Karpas-422 (cell line): ENCODE results near the gene FLT3. TPM values are rescaled to one million over a fixed set of nuclear protein-coding genes. Genes with fewer than 3 reads are reported as not detected.

ENCODE experiments used
- DNase-seq: peaks from one replicate; pipeline ENCODE4 v3.0.0-alpha.2; 2015
- H2AFZ ChIP-seq: fragments of 200-600 bp; sonication (generic); 2 replicates; pipeline ENCODE4 v1.6.1; 2014; ENCODE audit warnings: antibody characterized with exemption, low read length, mixed read lengths
- H3K27ac ChIP-seq: fragments of 200-600 bp; sonication (generic); 2 replicates; pipeline ENCODE4 v1.5.1; 2014; ENCODE audit warnings: mild to moderate bottlenecking, low read length, moderate library complexity
- H3K27me3 ChIP-seq: fragments of 200-600 bp; sonication (generic); 2 replicates; pipeline ENCODE4 v1.6.1; 2014; ENCODE audit warnings: low read length, mixed read lengths
- H3K36me3 ChIP-seq: fragments of 200-600 bp; sonication (generic); 2 replicates; pipeline ENCODE4 v1.6.1; 2014; ENCODE audit warnings: low read length, mixed read lengths; ENCODE audit not compliant: insufficient read depth
- H3K4me1 ChIP-seq: fragments of 200-600 bp; sonication (generic); 2 replicates; pipeline ENCODE4 v1.6.1; 2014; ENCODE audit warnings: mild to moderate bottlenecking, low read length, mixed read lengths
- H3K4me2 ChIP-seq: fragments of 200-600 bp; sonication (generic); 2 replicates; pipeline ENCODE4 v1.6.1; 2014; ENCODE audit warnings: low read length, low read depth, mild to moderate bottlenecking; ENCODE audit not compliant: poor library complexity, severe bottlenecking
- H3K4me3 ChIP-seq: fragments of 200-600 bp; sonication (generic); 2 replicates; pipeline ENCODE4 v1.5.1; 2014; ENCODE audit warnings: mild to moderate bottlenecking, antibody characterized with exemption, low read length, mixed read lengths
- H3K79me2 ChIP-seq: fragments of 200-600 bp; sonication (generic); 2 replicates; pipeline ENCODE4 v1.6.1; 2014; ENCODE audit warnings: mild to moderate bottlenecking, low read length, mixed read lengths
- H3K9ac ChIP-seq: fragments of 200-600 bp; sonication (generic); 2 replicates; pipeline ENCODE4 v1.6.0; 2014; ENCODE audit warnings: low read length
- H3K9me2 ChIP-seq: fragments of 200-600 bp; sonication (generic), shearing (Covaris generic); replicated peaks from 2 replicates; pipeline ENCODE4 v1.6.0; 2014; ENCODE audit warnings: mild to moderate bottlenecking, low read length, moderate library complexity; ENCODE audit not compliant: insufficient read depth
- H3K9me3 ChIP-seq: fragments of 300-700, 200-600 bp; sonication (generic); 2 replicates; pipeline ENCODE4 v1.6.1; 2014; ENCODE audit warnings: low read length, mixed read lengths
- H4K20me1 ChIP-seq: fragments of 200-600 bp; sonication (generic); 2 replicates; pipeline ENCODE4 v1.6.1; 2014; ENCODE audit warnings: mild to moderate bottlenecking, antibody characterized with exemption, low read length, low read depth; ENCODE audit not compliant: insufficient read depth
- total RNA-seq: library from RNA; depleted of rRNA; stranded (reverse); fragments of >200 nt; shearing (Covaris generic); gene quantifications from 2 replicates; pipeline ENCODE4 v1.2.3, GENCODE V29; 2014; ENCODE audit warnings: low replicate concordance

FLT3 gene
- total RNA-seq, 1 experiment from 2014 or later: not detected

- H3K4me3 ChIP-seq: no peak overlapping the region
- H3K4me2 ChIP-seq: no peak overlapping the region
- no peaks in the 10 kb centered on the region for H3K79me2 ChIP-seq
- no peak overlapping the region for H3K27ac ChIP-seq
- no peaks in the 10 kb centered on the region for H3K9me3 ChIP-seq
- H3K27me3 ChIP-seq: no peaks in the 10 kb centered on the region
- H3K36me3 ChIP-seq: no peaks in the 10 kb centered on the region
- no peaks in the 10 kb centered on the region for H4K20me1 ChIP-seq
- H3K9me2 ChIP-seq: no peaks in the 10 kb centered on the region
- H2AFZ ChIP-seq: no peak overlapping the region
- peaks cover 17% of the 10 kb centered on the region for H3K4me1 ChIP-seq
- H3K9ac ChIP-seq: no peak overlapping the region
- no peak for DNase-seq
Observed at GRCh38 chr13:28046981-28047380, 53.4 kb downstream of the FLT3 start.

- H3K9me2 ChIP-seq: no peaks in the 10 kb centered on the region
- no peaks in the 10 kb centered on the region for H3K27me3 ChIP-seq
- no peaks in the 10 kb centered on the region for H3K36me3 ChIP-seq
- no peaks in the 10 kb centered on the region for H3K9me3 ChIP-seq
- no peak overlapping the region for H3K9ac ChIP-seq
- H3K79me2 ChIP-seq: no peaks in the 10 kb centered on the region
- no peak overlapping the region for H3K27ac ChIP-seq
- no peak overlapping the region for H3K4me3 ChIP-seq
- H4K20me1 ChIP-seq: no peaks in the 10 kb centered on the region
- H3K4me1 ChIP-seq: peaks cover 17% of the 10 kb centered on the region
- no peak for DNase-seq
- no peak overlapping the region for H2AFZ ChIP-seq
- H3K4me2 ChIP-seq: no peak overlapping the region
Observed at GRCh38 chr13:28045861-28046260, 54.5 kb downstream of the FLT3 start.

- H3K79me2 ChIP-seq: no peaks in the 10 kb centered on the region
Observed at GRCh38 chr13:28044608-28045007, 55.8 kb downstream of the FLT3 start.

GRCh38 chr13:28043224-28043623, 57.2 kb downstream of the FLT3 start:
- no peak overlapping the region for H3K4me2 ChIP-seq
- H3K4me1 ChIP-seq: peaks cover 8% of the 10 kb centered on the region
- H3K27ac ChIP-seq: no peak overlapping the region
- no peaks in the 10 kb centered on the region for H3K27me3 ChIP-seq
- no peaks in the 10 kb centered on the region for H3K9me3 ChIP-seq
- no peaks in the 10 kb centered on the region for H3K36me3 ChIP-seq
- H3K79me2 ChIP-seq: no peaks in the 10 kb centered on the region
- H2AFZ ChIP-seq: no peak overlapping the region
- H3K9me2 ChIP-seq: no peaks in the 10 kb centered on the region
- no peak overlapping the region for H3K4me3 ChIP-seq
- no peaks in the 10 kb centered on the region for H4K20me1 ChIP-seq
- no peak for DNase-seq
- H3K9ac ChIP-seq: no peak overlapping the region

More at GRCh38 chr13:28044608-28045007, 55.8 kb downstream of the FLT3 start:
- no peak for DNase-seq
- Histone ChIP-seq H3K27me3 (no peaks in the 10 kb centered on the region), H4K20me1 (no peaks in the 10 kb centered on the region), H3K9ac (no peak overlapping the region), H3K36me3 (no peaks in the 10 kb centered on the region), H3K4me1 (peaks cover 17% of the 10 kb centered on the region), H3K9me3 (no peaks in the 10 kb centered on the region), H3K9me2 (no peaks in the 10 kb centered on the region), H3K27ac (no peak overlapping the region), H3K4me2 (no peak overlapping the region), H2AFZ (no peak overlapping the region), H3K4me3 (no peak overlapping the region)

DNA sequence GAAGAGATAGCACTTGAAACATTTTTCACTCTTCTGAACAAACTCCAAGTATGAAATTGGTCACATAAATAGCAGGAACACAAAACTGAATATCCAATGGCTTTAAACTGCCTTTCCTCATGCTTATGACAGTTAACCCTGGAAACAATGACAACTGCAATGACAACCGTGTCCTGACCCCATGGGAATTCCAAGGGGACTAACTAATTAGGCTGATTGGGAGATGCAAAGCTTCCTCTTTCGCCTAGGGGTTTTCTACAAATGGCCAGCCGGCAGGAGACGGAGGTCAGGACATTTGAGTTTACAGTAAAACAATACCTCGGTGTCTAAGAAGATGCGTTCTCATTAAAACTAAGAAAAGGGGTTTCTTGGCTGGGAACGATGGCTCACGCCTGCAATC, 58.9 kb downstream of the FLT3 start:
- no peak overlapping the region for H3K9ac ChIP-seq
- H3K4me1 ChIP-seq: peaks cover 3% of the 10 kb centered on the region; the same call in 1 of the 2 replicates
- H3K27me3 ChIP-seq: no peaks in the 10 kb centered on the region
- H3K27ac ChIP-seq: no peak overlapping the region
- no peaks in the 10 kb centered on the region for H3K9me2 ChIP-seq
- H3K79me2 ChIP-seq: no peaks in the 10 kb centered on the region
- H3K36me3 ChIP-seq: no peaks in the 10 kb centered on the region
- H3K9me3 ChIP-seq: no peaks in the 10 kb centered on the region
- no peak overlapping the region for H3K4me2 ChIP-seq
- no peak overlapping the region for H3K4me3 ChIP-seq
- H4K20me1 ChIP-seq: no peaks in the 10 kb centered on the region
- no peak overlapping the region for H2AFZ ChIP-seq
- DNase-seq: no peak

- H3K4me2 ChIP-seq: no peak overlapping the region
- H3K4me3 ChIP-seq: no peak overlapping the region
- H3K4me1 ChIP-seq: peaks cover 3% of the 10 kb centered on the region; the same call in 1 of the 2 replicates
- H3K27me3 ChIP-seq: no peaks in the 10 kb centered on the region
- no peaks in the 10 kb centered on the region for H4K20me1 ChIP-seq
- no peaks in the 10 kb centered on the region for H3K9me2 ChIP-seq
- no peak overlapping the region for H3K9ac ChIP-seq
- H3K9me3 ChIP-seq: no peaks in the 10 kb centered on the region
- no peaks in the 10 kb centered on the region for H3K79me2 ChIP-seq
- H3K36me3 ChIP-seq: no peaks in the 10 kb centered on the region
- no peak overlapping the region for H2AFZ ChIP-seq
- no peak for DNase-seq
- no peak overlapping the region for H3K27ac ChIP-seq
Observed at GRCh38 chr13:28041031-28041461, 59.3 kb downstream of the FLT3 start.

GRCh38 chr13:28037399-28037798, 63.0 kb downstream of the FLT3 start:
- peaks cover 3% of the 10 kb centered on the region; the same call in 1 of the 2 replicates for H3K4me1 ChIP-seq
- peak; percentile 60 for DNase-seq
- no peaks in the 10 kb centered on the region for H3K9me3 ChIP-seq
- no peaks in the 10 kb centered on the region for H4K20me1 ChIP-seq
- no peak overlapping the region for H3K4me2 ChIP-seq
- no peaks in the 10 kb centered on the region for H3K36me3 ChIP-seq
- no peaks in the 10 kb centered on the region for H3K27me3 ChIP-seq
- no peak overlapping the region for H3K9ac ChIP-seq
- no peak overlapping the region for H3K4me3 ChIP-seq
- H3K9me2 ChIP-seq: no peaks in the 10 kb centered on the region
- no peak overlapping the region for H3K27ac ChIP-seq
- no peaks in the 10 kb centered on the region for H3K79me2 ChIP-seq
- H2AFZ ChIP-seq: no peak overlapping the region

DNA sequence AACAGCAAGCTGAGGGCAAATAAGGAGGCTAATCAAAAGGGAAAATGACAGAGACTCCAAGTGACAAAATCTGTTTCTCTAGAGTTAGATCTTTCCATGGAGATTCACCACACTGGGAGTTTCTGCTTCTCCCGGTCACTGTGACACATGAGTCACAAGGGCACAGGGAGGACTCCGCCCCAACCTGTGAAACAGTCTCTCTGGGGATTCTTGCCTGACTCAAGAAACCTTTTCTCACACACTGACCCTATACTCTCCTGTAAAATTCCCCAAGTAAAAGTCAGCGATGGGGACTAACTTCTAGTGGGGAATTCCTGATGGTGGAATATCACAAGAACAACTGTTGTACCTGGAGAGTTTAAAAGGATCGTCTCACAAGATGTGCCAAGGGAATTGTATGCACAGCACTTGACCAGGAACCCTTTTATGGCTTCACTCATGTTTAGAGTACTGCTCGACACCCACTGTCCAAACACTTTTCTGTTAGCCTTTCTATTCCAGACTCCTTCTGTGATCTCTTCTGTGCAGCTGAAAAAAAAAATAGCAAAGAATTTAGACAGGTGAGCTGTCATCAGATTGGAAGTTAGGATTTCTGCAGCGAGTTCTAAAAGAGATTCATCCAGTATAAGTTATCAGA, 65.1 kb downstream of the FLT3 start:
- H3K27me3 ChIP-seq: no peaks in the 10 kb centered on the region
- no peak overlapping the region for H3K9ac ChIP-seq
- H3K4me2 ChIP-seq: no peak overlapping the region
- H3K27ac ChIP-seq: no peak overlapping the region
- H3K4me1 ChIP-seq: peaks cover 3% of the 10 kb centered on the region; the same call in 1 of the 2 replicates
- no peaks in the 10 kb centered on the region for H4K20me1 ChIP-seq
- no peaks in the 10 kb centered on the region for H3K36me3 ChIP-seq
- no peak for DNase-seq
- H3K9me3 ChIP-seq: no peaks in the 10 kb centered on the region
- H2AFZ ChIP-seq: no peak overlapping the region
- no peaks in the 10 kb centered on the region for H3K79me2 ChIP-seq
- no peak overlapping the region for H3K4me3 ChIP-seq
- no peaks in the 10 kb centered on the region for H3K9me2 ChIP-seq
